Progenitor cell of endocrine pancreas (in vitro differentiated cells): ENCODE data around the gene CFI. TPM values are rescaled to one million over a fixed set of nuclear protein-coding genes. Genes with fewer than 3 reads are reported as not detected.

ENCODE experiments used
- DNase-seq: peaks from one replicate; pipeline ENCODE4 v3.0.0; 2021; ENCODE audit warnings: low spot score; ENCODE audit not compliant: unreplicated experiment
- H3K27ac Mint-ChIP-seq: 2 replicates; pipeline ENCODE4 v1.8.0; 2021; ENCODE audit warnings: mild to moderate bottlenecking, moderate library complexity, mixed read lengths
- H3K27me3 Mint-ChIP-seq: 2 replicates; pipeline ENCODE4 v1.8.0; 2021; ENCODE audit warnings: mixed read lengths
- H3K36me3 Mint-ChIP-seq: 2 replicates; pipeline ENCODE4 v1.8.0; 2022; ENCODE audit warnings: mixed read lengths; ENCODE audit not compliant: insufficient read depth
- H3K4me1 Mint-ChIP-seq: 2 replicates; pipeline ENCODE4 v1.8.0; 2021; ENCODE audit warnings: low read depth, mixed read lengths
- H3K4me3 Mint-ChIP-seq: 2 replicates; pipeline ENCODE4 v1.8.0; 2021; ENCODE audit warnings: low read depth, mild to moderate bottlenecking, moderate library complexity, mixed read lengths
- H3K9me3 Mint-ChIP-seq: 2 replicates; pipeline ENCODE4 v1.8.0; 2021; ENCODE audit warnings: low read depth, mixed read lengths
- CTCF ChIP-seq: fragments of 200-600 bp; sonication (generic); IDR thresholded peaks from one replicate; pipeline ENCODE4 v1.5.0; 2021; ENCODE audit warnings: antibody characterized with exemption, mild to moderate bottlenecking; ENCODE audit not compliant: unreplicated experiment
- total RNA-seq: library from RNA; stranded (reverse); gene quantifications from 2 replicates; pipeline ENCODE4 v1.2.1, GENCODE V29; 2021

The CFI gene
- total RNA-seq, 1 donor from 2014 or later = not detected

- no peak overlapping the region for H3K27ac Mint-ChIP-seq
- H3K36me3 Mint-ChIP-seq = peaks cover 14% of the 10 kb centered on the region
- H3K27me3 Mint-ChIP-seq = no peaks in the 10 kb centered on the region
- no peak overlapping the region for H3K4me3 Mint-ChIP-seq
- TF ChIP-seq CTCF = no peak
- DNase-seq = no peak
- H3K9me3 Mint-ChIP-seq = no peaks in the 10 kb centered on the region
- H3K4me1 Mint-ChIP-seq = no peaks in the 10 kb centered on the region
Observed at GRCh38 chr4:109713500-109713899, 88.3 kb downstream of the CFI start.

GRCh38 chr4:109708990-109709389 is 92.8 kb downstream of the CFI start:
- Mint-ChIP-seq H3K36me3 (peaks cover 7% of the 10 kb centered on the region), H3K27me3 (no peaks in the 10 kb centered on the region), H3K4me3 (no peak overlapping the region), H3K4me1 (peaks cover 4% of the 10 kb centered on the region), H3K9me3 (no peaks in the 10 kb centered on the region), H3K27ac (no peak overlapping the region)
- DNase-seq = no peak
- no peak for TF ChIP-seq CTCF

GRCh38 chr4:109708435-109708834 is 93.4 kb downstream of the CFI start:
- Mint-ChIP-seq H3K27ac (no peak overlapping the region), H3K9me3 (no peaks in the 10 kb centered on the region), H3K4me1 (peaks cover 8% of the 10 kb centered on the region), H3K36me3 (peaks cover 7% of the 10 kb centered on the region), H3K4me3 (no peak overlapping the region), H3K27me3 (no peaks in the 10 kb centered on the region)
- TF ChIP-seq CTCF = no peak
- no peak for DNase-seq

GRCh38 chr4:109703664-109704361 is 98.0 kb downstream of the CFI start:
- no peak for TF ChIP-seq CTCF
- Mint-ChIP-seq H3K27ac (peak overlapping the region; percentile 100), H3K4me3 (peak overlapping the region; percentile 96), H3K36me3 (peaks cover 18% of the 10 kb centered on the region), H3K4me1 (peaks cover 27% of the 10 kb centered on the region), H3K9me3 (no peaks in the 10 kb centered on the region), H3K27me3 (no peaks in the 10 kb centered on the region)
- no peak for DNase-seq

DNA sequence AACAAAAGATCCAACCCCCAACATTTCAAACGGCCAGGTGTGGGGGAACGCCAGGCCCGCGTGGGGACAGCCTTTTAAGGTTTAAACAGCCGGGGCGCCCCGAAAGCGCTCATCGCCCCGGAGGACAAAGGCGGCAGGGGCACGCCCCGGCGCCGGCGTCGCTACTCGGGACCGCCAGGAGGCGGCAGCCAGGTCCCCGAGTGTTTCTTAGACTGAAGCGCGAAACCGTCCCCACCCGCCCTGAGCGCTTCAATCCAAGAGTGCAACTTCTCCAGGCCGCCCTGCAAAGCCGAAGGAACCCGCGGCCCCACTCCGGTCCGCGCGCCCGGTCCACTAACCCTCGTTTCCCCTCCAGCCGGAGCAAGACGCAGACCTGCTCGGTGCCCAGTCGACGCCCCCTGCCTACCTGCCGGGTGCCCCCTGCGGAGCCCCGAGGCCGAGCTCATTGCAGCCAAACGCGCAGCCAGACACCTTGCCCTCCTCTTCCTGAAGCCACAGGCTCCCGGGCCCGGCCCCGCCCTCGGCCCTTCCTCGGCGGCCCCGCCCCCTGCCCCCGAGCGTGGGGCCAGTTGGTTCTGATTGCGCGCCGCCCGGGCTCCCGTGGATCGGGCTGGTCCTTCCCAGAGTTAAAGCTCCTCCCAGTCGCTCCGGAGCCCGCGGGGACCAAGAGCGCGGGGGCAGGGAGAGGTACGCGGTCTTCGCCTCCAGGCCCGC is 98.7 kb downstream of the CFI start, which contains the start of gene CASP6:
TSS of gene CASP6 (minus strand) at position 496 of the 714 bp plus-strand sequence. CDS start at position 446, 50 bp downstream.
- H3K9me3 Mint-ChIP-seq = no peaks in the 10 kb centered on the region
- H3K36me3 Mint-ChIP-seq = peaks cover 18% of the 10 kb centered on the region
- H3K27me3 Mint-ChIP-seq = no peaks in the 10 kb centered on the region
- peak; percentile 72 for TF ChIP-seq CTCF
- peak within 1 kb of the TSS; percentile 96 for H3K4me3 Mint-ChIP-seq
- DNase-seq = peak; percentile 75
- peaks cover 27% of the 10 kb centered on the region for H3K4me1 Mint-ChIP-seq
- peak within 1 kb of the TSS; percentile 100 for H3K27ac Mint-ChIP-seq
